SK-N-SH (cell line): ENCODE data around the gene EXOC6B.

ENCODE experiments used
- CHD2 ChIP-seq: fragments of 150-350 bp; IDR thresholded peaks from 2 replicates; pipeline ENCODE4 v1.6.1; 2018; ENCODE audit warnings: low read length; ENCODE audit not compliant: partially characterized antibody
- CTCF ChIP-seq: fragments of 200-600 bp; sonication (generic); IDR thresholded peaks from 2 replicates; pipeline ENCODE4 v1.6.1; 2017; ENCODE audit warnings: antibody characterized with exemption, mild to moderate bottlenecking, moderate library complexity
- RCOR1 ChIP-seq: fragments of 150-350 bp; IDR thresholded peaks from 2 replicates; pipeline ENCODE4 v1.6.1; 2017; ENCODE audit warnings: antibody characterized with exemption, low read length
- RFX5 ChIP-seq: IDR thresholded peaks from 2 replicates; pipeline ENCODE4 v1.6.1; 2012; ENCODE audit warnings: mild to moderate bottlenecking, improper control_type of control experiment, low read length
- TAF1 ChIP-seq: IDR thresholded peaks from 2 replicates; pipeline ENCODE4 v1.6.1; 2012; ENCODE audit warnings: low read depth, mild to moderate bottlenecking, low read length, moderate library complexity, borderline replicate concordance
- TEAD4 ChIP-seq: IDR thresholded peaks from 2 replicates; pipeline ENCODE4 v1.4.0; 2012; ENCODE audit warnings: mild to moderate bottlenecking, borderline replicate concordance; ENCODE audit not compliant: insufficient read depth
- ZBTB33 ChIP-seq: IDR thresholded peaks from 2 replicates; pipeline ENCODE4 v1.4.0; 2012; ENCODE audit warnings: low read depth, borderline replicate concordance

- TF ChIP-seq TEAD4, result no peak
- TF ChIP-seq RCOR1, result no peak
- no peak for TF ChIP-seq CTCF
- no peak for TF ChIP-seq ZBTB33
- TF ChIP-seq CHD2, result no peak
- TF ChIP-seq RFX5, result no peak
- no peak for TF ChIP-seq TAF1
These were observed 4.4 kb upstream of the EXOC6B start for GRCh38 chr2:72830273-72830672.
